PC-9 (cell line): ENCODE measurements around the gene RPL13A. TPM values are rescaled to one million over a fixed set of nuclear protein-coding genes. Genes with fewer than 3 reads are reported as not detected.

Source experiments
- BruUV-seq: library from RNA; stranded (reverse); fragments of 400-500 nt; replicated peaks from 2 replicates; lab custom pipeline; 2021; lab: Mats Ljungman, UMichigan
- CTCF ChIA-PET: fragments of 300-600 bp; sonication (Branson Sonifier 250); formaldehyde crosslinking; loops from one replicate; lab custom pipeline; 2022; ENCODE audit warnings: antibody characterized with exemption; lab: Charles Lee
- POLR2A ChIA-PET: fragments of 300-600 bp; sonication (Branson Sonifier 250); formaldehyde crosslinking; loops from one replicate; lab custom pipeline; 2022; ENCODE audit warnings: antibody characterized with exemption; ENCODE audit not compliant: unreplicated experiment; lab: Charles Lee
- DNase-seq, 2 experiments: peaks; one replicate each; pipeline versions ENCODE4 v3.0.0 to v3.0.0-alpha.2; 2015 to 2022; ENCODE audit warnings: mixed read lengths in 1 of 2
- H2AFZ ChIP-seq: fragments of 200-600 bp; sonication (generic); 2 replicates; pipeline ENCODE4 v1.8.1; 2017; ENCODE audit warnings: antibody characterized with exemption
- H3F3A ChIP-seq: fragments of 200-600 bp; sonication (generic); 2 replicates; pipeline ENCODE4 v1.8.1; 2017; ENCODE audit warnings: antibody characterized with exemption, mild to moderate bottlenecking, low read depth; ENCODE audit not compliant: insufficient read depth
- H3K27ac ChIP-seq: fragments of 200-600 bp; sonication (generic); 2 replicates; pipeline ENCODE4 v1.6.1; 2016; ENCODE audit warnings: mixed run types
- H3K27me3 ChIP-seq: fragments of 200-600 bp; sonication (generic); 2 replicates; pipeline ENCODE4 v1.6.1; 2016; ENCODE audit warnings: low read depth, mixed run types; ENCODE audit not compliant: insufficient read depth
- H3K36me3 ChIP-seq: fragments of 200-600 bp; sonication (generic); 2 replicates; pipeline ENCODE4 v1.6.1; 2016; ENCODE audit warnings: low read depth, mixed run types
- H3K4me1 ChIP-seq: fragments of 200-600 bp; sonication (generic); replicated peaks from 2 replicates; pipeline ENCODE4 v1.6.1; 2016; ENCODE audit warnings: mixed run types; ENCODE audit not compliant: insufficient read depth
- H3K4me2 ChIP-seq: fragments of 200-600 bp; sonication (generic); 2 replicates; pipeline ENCODE4 v1.6.1; 2017; ENCODE audit warnings: mixed run types
- H3K4me3 ChIP-seq: fragments of 200-600 bp; sonication (generic); 2 replicates; pipeline ENCODE4 v1.6.1; 2016; ENCODE audit warnings: mixed run types
- H3K79me2 ChIP-seq: fragments of 200-600 bp; sonication (generic); 2 replicates; pipeline ENCODE4 v1.6.1; 2017; ENCODE audit warnings: low read depth, mixed run types
- H3K9me2 ChIP-seq: fragments of 200-600 bp; sonication (generic); 2 replicates; pipeline ENCODE4 v1.8.1; 2017; ENCODE audit warnings: mild to moderate bottlenecking; ENCODE audit not compliant: insufficient read depth
- H3K9me3 ChIP-seq: fragments of 200-600 bp; sonication (generic); 2 replicates; pipeline ENCODE4 v1.8.1; 2016; ENCODE audit warnings: low read depth; ENCODE audit not compliant: insufficient read depth
- H4K20me1 ChIP-seq: fragments of 200-600 bp; sonication (generic); 2 replicates; pipeline ENCODE4 v1.8.1; 2017; ENCODE audit not compliant: insufficient read depth
- EZH2 ChIP-seq: fragments of 200-600 bp; sonication (generic); IDR thresholded peaks from 2 replicates; pipeline ENCODE4 v1.8.0; 2017; ENCODE audit warnings: antibody characterized with exemption, low read depth
- intact Hi-C: fragments of 100-400 bp; cut with micrococcal nuclease; formaldehyde crosslinking; loops from one replicate; pipeline ENCODE4 v1.10.0; 2022; ENCODE audit not compliant: unreplicated experiment
- total RNA-seq: library from RNA; stranded (reverse); gene quantifications from 2 replicates; pipeline ENCODE4 v1.2.3, GENCODE V29; 2021
- TF ChIP-seq, protein P1 (sequence below): fragments of 200-600 bp; sonication (generic); conservative IDR thresholded peaks from 2 replicates; pipeline ENCODE4 v1.6.1; 2017; ENCODE audit warnings: mixed run types, antibody characterized with exemption, mild to moderate bottlenecking, moderate library complexity

RPL13A gene
- total RNA-seq, 1 experiment from 2014 or later, result 2,360 TPM

DNA sequence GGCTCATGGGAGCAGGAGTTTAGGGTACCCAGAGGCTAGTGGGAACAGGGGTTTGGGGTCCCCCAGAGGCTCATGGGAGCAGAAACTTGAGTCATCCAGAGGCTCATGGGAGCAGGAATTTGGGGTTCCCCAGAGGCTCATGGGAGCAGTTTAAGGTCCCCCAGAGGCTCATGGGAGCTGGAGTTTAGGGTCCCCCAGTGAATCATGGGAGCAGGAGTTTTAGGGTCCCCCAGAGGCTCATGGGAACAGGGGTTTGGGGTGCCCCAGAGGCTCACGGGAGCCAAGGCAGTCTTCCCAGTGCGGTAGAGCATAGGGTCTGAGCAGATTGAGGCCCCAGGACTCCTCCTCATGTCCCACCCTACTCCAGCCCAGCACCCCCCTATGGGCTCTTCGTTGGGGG, 22.0 kb upstream of the RPL13A start:
- ChIA-PET POLR2A (no interaction called here), CTCF (no interaction called here)
- no peaks in the 10 kb centered on the region for H3K9me3 ChIP-seq
- peaks cover 13% of the 10 kb centered on the region for H3F3A ChIP-seq
- no peaks in the 10 kb centered on the region for H3K9me2 ChIP-seq
- H3K79me2 ChIP-seq, result no peaks in the 10 kb centered on the region
- no peak overlapping the region for H2AFZ ChIP-seq
- H4K20me1 ChIP-seq, result no peaks in the 10 kb centered on the region
- BruUV-seq, result no TSS peak
- no peaks in the 10 kb centered on the region for H3K4me1 ChIP-seq
- TF ChIP-seq, protein P1, sequence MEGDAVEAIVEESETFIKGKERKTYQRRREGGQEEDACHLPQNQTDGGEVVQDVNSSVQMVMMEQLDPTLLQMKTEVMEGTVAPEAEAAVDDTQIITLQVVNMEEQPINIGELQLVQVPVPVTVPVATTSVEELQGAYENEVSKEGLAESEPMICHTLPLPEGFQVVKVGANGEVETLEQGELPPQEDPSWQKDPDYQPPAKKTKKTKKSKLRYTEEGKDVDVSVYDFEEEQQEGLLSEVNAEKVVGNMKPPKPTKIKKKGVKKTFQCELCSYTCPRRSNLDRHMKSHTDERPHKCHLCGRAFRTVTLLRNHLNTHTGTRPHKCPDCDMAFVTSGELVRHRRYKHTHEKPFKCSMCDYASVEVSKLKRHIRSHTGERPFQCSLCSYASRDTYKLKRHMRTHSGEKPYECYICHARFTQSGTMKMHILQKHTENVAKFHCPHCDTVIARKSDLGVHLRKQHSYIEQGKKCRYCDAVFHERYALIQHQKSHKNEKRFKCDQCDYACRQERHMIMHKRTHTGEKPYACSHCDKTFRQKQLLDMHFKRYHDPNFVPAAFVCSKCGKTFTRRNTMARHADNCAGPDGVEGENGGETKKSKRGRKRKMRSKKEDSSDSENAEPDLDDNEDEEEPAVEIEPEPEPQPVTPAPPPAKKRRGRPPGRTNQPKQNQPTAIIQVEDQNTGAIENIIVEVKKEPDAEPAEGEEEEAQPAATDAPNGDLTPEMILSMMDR, result no peak
- no peak for TF ChIP-seq EZH2
- H3K4me2 ChIP-seq, result no peak overlapping the region
- H3K36me3 ChIP-seq, result no peaks in the 10 kb centered on the region; the same call in 1 of the 2 replicates
- no peak overlapping the region for H3K4me3 ChIP-seq
- DNase-seq, result no peak
- no peak overlapping the region for H3K27ac ChIP-seq
- intact Hi-C loops, result no loop called here
- no peaks in the 10 kb centered on the region for H3K27me3 ChIP-seq

DNA sequence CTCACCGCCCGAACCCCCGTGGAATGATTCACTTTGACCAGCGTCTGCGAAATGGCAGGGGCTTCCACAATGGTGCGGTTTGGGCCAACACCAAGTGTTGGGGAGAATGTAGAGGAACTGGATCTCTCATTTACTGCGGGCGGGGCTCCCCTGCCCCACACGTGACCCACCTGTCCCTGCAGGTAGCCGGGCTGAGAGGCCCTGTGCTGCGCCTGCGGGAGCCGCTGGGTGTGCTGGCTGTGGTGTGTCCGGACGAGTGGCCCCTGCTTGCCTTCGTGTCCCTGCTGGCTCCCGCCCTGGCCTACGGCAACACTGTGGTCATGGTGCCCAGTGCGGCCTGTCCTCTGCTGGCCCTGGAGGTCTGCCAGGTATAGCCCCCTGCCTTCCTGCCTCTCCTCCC, 19.2 kb upstream of the RPL13A start:
- Histone ChIP-seq H3K36me3 (no peaks in the 10 kb centered on the region), H3F3A (peaks cover 21% of the 10 kb centered on the region), H3K9me2 (no peaks in the 10 kb centered on the region), H3K27me3 (no peaks in the 10 kb centered on the region), H3K27ac (no peak overlapping the region), H4K20me1 (no peaks in the 10 kb centered on the region), H3K4me3 (no peak overlapping the region), H3K9me3 (no peaks in the 10 kb centered on the region), H2AFZ (no peak overlapping the region), H3K79me2 (no peaks in the 10 kb centered on the region), H3K4me1 (no peaks in the 10 kb centered on the region), H3K4me2 (no peak overlapping the region)
- DNase-seq, result no peak
- ChIA-PET POLR2A (no interaction called here), CTCF (no interaction called here)
- TF ChIP-seq, protein P1, result no peak
- TF ChIP-seq EZH2, result no peak
- no TSS peak for BruUV-seq
- intact Hi-C loops, result no loop called here

DNA sequence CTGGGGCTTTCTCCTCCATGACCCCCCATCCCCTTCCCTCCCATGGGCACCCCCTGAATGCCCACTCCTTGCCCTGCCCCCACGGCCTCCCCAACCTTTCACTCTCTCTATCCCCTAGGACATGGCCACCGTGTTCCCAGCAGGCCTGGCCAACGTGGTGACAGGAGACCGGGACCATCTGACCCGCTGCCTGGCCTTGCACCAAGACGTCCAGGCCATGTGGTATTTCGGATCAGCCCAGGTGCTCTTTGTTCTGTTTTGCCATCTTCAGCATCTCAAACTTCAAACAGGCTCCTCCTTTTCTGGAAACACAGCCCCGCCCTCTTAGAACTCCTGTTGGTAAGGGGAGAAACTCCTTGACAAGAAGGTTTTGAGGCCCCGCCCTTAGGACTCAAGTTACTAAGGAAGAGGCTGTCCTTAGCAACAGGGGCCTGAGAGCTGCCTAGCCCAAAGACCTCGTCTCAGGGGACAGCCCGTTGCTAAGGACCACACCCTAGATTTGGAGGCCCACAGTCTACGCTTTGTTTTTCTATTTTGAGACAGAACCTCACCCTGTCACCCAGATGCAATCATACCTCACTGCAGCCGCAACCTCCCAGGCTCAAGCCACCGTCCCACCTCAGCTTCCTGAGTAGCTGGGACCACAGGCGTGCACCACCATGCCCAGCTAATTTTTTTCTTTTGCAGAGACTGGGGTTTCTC, 18.5 kb upstream of the RPL13A start:
- TF ChIP-seq, protein P1, result no peak
- TF ChIP-seq EZH2, result no peak
- ChIA-PET CTCF (no interaction called here), POLR2A (interaction anchor here (0.6 to 0.7 kb wide), 2 partner anchors 803 to 816 kb away, joined by 4 to 7 read pairs; no protein-coding TSS in a partner anchor)
- Histone ChIP-seq H3K79me2 (no peaks in the 10 kb centered on the region), H2AFZ (no peak overlapping the region), H3K4me1 (no peaks in the 10 kb centered on the region), H3F3A (peaks cover 26% of the 10 kb centered on the region), H3K27ac (no peak overlapping the region), H3K4me2 (no peak overlapping the region), H3K36me3 (no peaks in the 10 kb centered on the region), H3K9me3 (no peaks in the 10 kb centered on the region), H3K9me2 (no peaks in the 10 kb centered on the region), H4K20me1 (no peaks in the 10 kb centered on the region), H3K4me3 (no peak overlapping the region), H3K27me3 (no peaks in the 10 kb centered on the region)
- peak; percentile 44 to 62 for DNase-seq
- BruUV-seq, result no TSS peak
- intact Hi-C loops, result no loop called here
